BLaER1 (cell line): ENCODE results near the gene EPB41L5.

Experiments
- H3K27ac ChIP-seq: shearing (Covaris generic); formaldehyde crosslinking; 2 replicates; pipeline ENCODE4 v1.8.1; 2022
- H3K27me3 ChIP-seq: shearing (Covaris generic); formaldehyde crosslinking; 2 replicates; pipeline ENCODE4 v1.8.1; 2022
- H3K36me3 ChIP-seq: shearing (Covaris generic); formaldehyde crosslinking; 2 replicates; pipeline ENCODE4 v1.8.1; 2022
- H3K4me1 ChIP-seq: shearing (Covaris generic); formaldehyde crosslinking; 2 replicates; pipeline ENCODE4 v1.8.1; 2022
- H3K4me2 ChIP-seq: shearing (Covaris generic); formaldehyde crosslinking; 2 replicates; pipeline ENCODE4 v1.8.1; 2022
- H3K4me3 ChIP-seq: shearing (Covaris generic); formaldehyde crosslinking; 2 replicates; pipeline ENCODE4 v1.8.1; 2022
- H3K9ac ChIP-seq: shearing (Covaris generic); formaldehyde crosslinking; 2 replicates; pipeline ENCODE4 v1.8.1; 2022
- H3K9me3 ChIP-seq: shearing (Covaris generic); formaldehyde crosslinking; 2 replicates; pipeline ENCODE4 v1.8.1; 2022
- H4K20me1 ChIP-seq: shearing (Covaris generic); formaldehyde crosslinking; 2 replicates; pipeline ENCODE4 v1.8.1; 2022
- Cebpa-rat ChIP-seq: shearing (Covaris generic); IDR thresholded peaks from 2 replicates; pipeline ENCODE4 v1.8.1; 2022

The EPB41L5 gene

GRCh38 chr2:120222186-120223033, 209.5 kb downstream of the EPB41L5 start:
- Histone ChIP-seq H3K27ac (peak overlapping the region; percentile 96), H3K4me2 (peak overlapping the region; percentile 99), H3K9ac (peak overlapping the region; percentile 89), H3K9me3 (peaks cover 46% of the 10 kb centered on the region), H4K20me1 (peaks cover 18% of the 10 kb centered on the region; the same call in 1 of the 2 replicates), H3K4me1 (peaks cover 60% of the 10 kb centered on the region), H3K27me3 (no peaks in the 10 kb centered on the region), H3K4me3 (peak overlapping the region; percentile 77), H3K36me3 (peaks cover 50% of the 10 kb centered on the region)
- TF ChIP-seq Cebpa-rat: no peak

GRCh38 chr2:120223034-120223912, 210.4 kb downstream of the EPB41L5 start, which contains the start of gene TMEM185B:
TSS of gene TMEM185B (minus strand) at chr2:120223400. CDS start at chr2:120222976, 424 bp downstream.
- Histone ChIP-seq H3K9ac (peak within 1 kb of the TSS; percentile 89), H3K27ac (peak within 1 kb of the TSS; percentile 96), H3K4me3 (peak within 1 kb of the TSS; percentile 77), H3K4me1 (peaks cover 69% of the 10 kb centered on the region), H3K27me3 (no peaks in the 10 kb centered on the region), H3K9me3 (peaks cover 37% of the 10 kb centered on the region), H3K36me3 (peaks cover 41% of the 10 kb centered on the region), H4K20me1 (peaks cover 14% of the 10 kb centered on the region; the same call in 1 of the 2 replicates), H3K4me2 (peak within 1 kb of the TSS; percentile 99)
- TF ChIP-seq Cebpa-rat: no peak

GRCh38 chr2:120224256-120224655, 211.4 kb downstream of the EPB41L5 start:
- TF ChIP-seq Cebpa-rat: no peak
- Histone ChIP-seq H3K27me3 (no peaks in the 10 kb centered on the region), H4K20me1 (peaks cover 7% of the 10 kb centered on the region; the same call in 1 of the 2 replicates), H3K4me1 (peaks cover 78% of the 10 kb centered on the region), H3K9me3 (peaks cover 27% of the 10 kb centered on the region), H3K27ac (no peak overlapping the region), H3K9ac (peak overlapping the region; percentile 89; the same call in 1 of the 2 replicates), H3K4me3 (peak overlapping the region; percentile 77), H3K36me3 (peaks cover 31% of the 10 kb centered on the region), H3K4me2 (peak overlapping the region; percentile 99)

GRCh38 chr2:120224735-120225548, 212.1 kb downstream of the EPB41L5 start:
- Histone ChIP-seq H3K9me3 (peaks cover 21% of the 10 kb centered on the region), H3K27ac (no peak overlapping the region), H3K4me3 (no peak overlapping the region), H3K36me3 (peaks cover 25% of the 10 kb centered on the region), H3K9ac (no peak overlapping the region), H3K4me2 (peak overlapping the region; percentile 99; the same call in 1 of the 2 replicates), H3K27me3 (no peaks in the 10 kb centered on the region), H3K4me1 (peaks cover 78% of the 10 kb centered on the region), H4K20me1 (no peaks in the 10 kb centered on the region; the same call in 1 of the 2 replicates)
- no peak for TF ChIP-seq Cebpa-rat

- peaks cover 18% of the 10 kb centered on the region for H3K36me3 ChIP-seq
- no peaks in the 10 kb centered on the region for H3K27me3 ChIP-seq
- H3K9me3 ChIP-seq: peaks cover 15% of the 10 kb centered on the region
- peak overlapping the region; percentile 5; the same call in 1 of the 2 replicates for H3K4me2 ChIP-seq
- no peak overlapping the region for H3K27ac ChIP-seq
- no peak overlapping the region for H3K9ac ChIP-seq
- no peaks in the 10 kb centered on the region for H4K20me1 ChIP-seq
- no peak overlapping the region for H3K4me3 ChIP-seq
- peaks cover 75% of the 10 kb centered on the region for H3K4me1 ChIP-seq
- no peak for TF ChIP-seq Cebpa-rat
These were observed 212.7 kb downstream of the EPB41L5 start for GRCh38 chr2:120225549-120226065.

GRCh38 chr2:120226316-120226715, 213.4 kb downstream of the EPB41L5 start:
- H3K4me2 ChIP-seq: peak overlapping the region; percentile 73; the same call in 1 of the 2 replicates
- H3K27me3 ChIP-seq: no peaks in the 10 kb centered on the region
- H3K36me3 ChIP-seq: peaks cover 13% of the 10 kb centered on the region
- H4K20me1 ChIP-seq: no peaks in the 10 kb centered on the region
- H3K4me3 ChIP-seq: no peak overlapping the region
- H3K4me1 ChIP-seq: peaks cover 68% of the 10 kb centered on the region
- H3K9ac ChIP-seq: no peak overlapping the region
- no peak for TF ChIP-seq Cebpa-rat
- peaks cover 13% of the 10 kb centered on the region for H3K9me3 ChIP-seq
- no peak overlapping the region for H3K27ac ChIP-seq

- peaks cover 4% of the 10 kb centered on the region for H3K9me3 ChIP-seq
- no peak overlapping the region for H3K4me3 ChIP-seq
- no peak overlapping the region for H3K27ac ChIP-seq
- no peaks in the 10 kb centered on the region for H4K20me1 ChIP-seq
- peak overlapping the region; percentile 43; the same call in 1 of the 2 replicates for H3K9ac ChIP-seq
- H3K27me3 ChIP-seq: no peaks in the 10 kb centered on the region
- no peak for TF ChIP-seq Cebpa-rat
- H3K4me2 ChIP-seq: peak overlapping the region; percentile 73
- H3K4me1 ChIP-seq: peaks cover 64% of the 10 kb centered on the region
- peaks cover 3% of the 10 kb centered on the region for H3K36me3 ChIP-seq
These were observed 214.5 kb downstream of the EPB41L5 start for GRCh38 chr2:120227111-120227991.

GRCh38 chr2:120228503-120228902, 215.6 kb downstream of the EPB41L5 start:
- Histone ChIP-seq H3K4me1 (peaks cover 69% of the 10 kb centered on the region), H3K4me3 (no peak overlapping the region), H3K27ac (no peak overlapping the region), H3K9ac (no peak overlapping the region), H3K36me3 (no peaks in the 10 kb centered on the region), H4K20me1 (no peaks in the 10 kb centered on the region), H3K27me3 (no peaks in the 10 kb centered on the region), H3K9me3 (no peaks in the 10 kb centered on the region), H3K4me2 (peak overlapping the region; percentile 73)
- no peak for TF ChIP-seq Cebpa-rat
